GM19452 (cell line): ENCODE measurements around the gene RRAS.

ENCODE experiments used
- ATAC-seq: cut with Tn5 transposase; IDR thresholded peaks from one replicate; pipeline ENCODE4 v1.9.1; 2021; ENCODE audit not compliant: unreplicated experiment

RRAS gene

GRCh38 chr19:49655570-49656455 is 15.9 kb upstream of the RRAS start:
- no peak for ATAC-seq

GRCh38 chr19:49654581-49654980 is 14.6 kb upstream of the RRAS start:
- no peak for ATAC-seq

GRCh38 chr19:49653466-49653806 is 13.5 kb upstream of the RRAS start:
- no peak for ATAC-seq

GRCh38 chr19:49652551-49653465 is 12.9 kb upstream of the RRAS start:
- no peak for ATAC-seq

- no peak for ATAC-seq
Observed at GRCh38 chr19:49651820-49652550, 12.0 kb upstream of the RRAS start.

- ATAC-seq = no peak
Observed at GRCh38 chr19:49651029-49651819, 11.3 kb upstream of the RRAS start.

GRCh38 chr19:49646586-49646985 is 6.6 kb upstream of the RRAS start:
- no peak for ATAC-seq

GRCh38 chr19:49645995-49646394 is 6.1 kb upstream of the RRAS start:
- ATAC-seq = no peak

- ATAC-seq = no peak
Observed at GRCh38 chr19:49645592-49645991, 5.6 kb upstream of the RRAS start.

GRCh38 chr19:49643466-49643865 is 3.5 kb upstream of the RRAS start:
- no peak for ATAC-seq

- ATAC-seq = no peak
Observed at GRCh38 chr19:49642492-49643035, 2.6 kb upstream of the RRAS start.

- peak; percentile 57 for ATAC-seq
Observed at GRCh38 chr19:49641688-49642491, 1.9 kb upstream of the RRAS start, which contains the start of gene SCAF1. Gene SCAF1 (plus strand): TSS chr19:49642209. CDS start chr19:49645027, 2,818 bp downstream.

- ATAC-seq = no peak
Observed at GRCh38 chr19:49639401-49640112, 386 bp downstream of the RRAS start.

GRCh38 chr19:49637821-49638738 is 1.9 kb downstream of the RRAS start:
- ATAC-seq = no peak

GRCh38 chr19:49636233-49636932 is 3.6 kb downstream of the RRAS start:
- ATAC-seq = no peak

GRCh38 chr19:49635530-49636232 is 4.3 kb downstream of the RRAS start:
- ATAC-seq = no peak
